IMR-90 (cell line): Measurements from ENCODE around the gene DNAH9. TPM values are rescaled to one million over a fixed set of nuclear protein-coding genes. Genes with fewer than 3 reads are reported as not detected.

Source experiments
- ATAC-seq: fragments of 200-7000 bp; cut with Tn5 transposase; 2 replicates; pipeline ENCODE4 v1.9.1; 2020; ENCODE audit warnings: low read depth, mild to moderate bottlenecking, moderate library complexity
- BruUV-seq: library from RNA; stranded (reverse); fragments of 400-500 nt; replicated peaks from 2 replicates; lab custom pipeline; 2021; lab: Mats Ljungman, UMichigan
- CTCF ChIA-PET: fragments of 300-600 bp; formaldehyde crosslinking; extraction: SDS; loops from one replicate; lab custom pipeline; 2021; ENCODE audit warnings: antibody characterized with exemption; lab: Yijun Ruan, JAX
- POLR2A ChIA-PET: fragments of 300-600 bp; sonication (Branson Sonifier 250); formaldehyde crosslinking; loops from one replicate; lab custom pipeline; 2022; ENCODE audit warnings: antibody characterized with exemption; ENCODE audit not compliant: unreplicated experiment; lab: Charles Lee
- DNase-seq: peaks from one replicate; pipeline ENCODE4 v3.0.0; 2013
- H2AFZ ChIP-seq: replicated peaks from 2 replicates; pipeline ENCODE3; 2013; ENCODE audit warnings: low read length, mild to moderate bottlenecking; ENCODE audit not compliant: poor library complexity
- H2AK5ac ChIP-seq: 2 replicates; pipeline ENCODE4 v1.6.1; 2013; ENCODE audit warnings: low read depth, low read length, inconsistent platforms
- H2AK9ac ChIP-seq: replicated peaks from 2 replicates; pipeline ENCODE3; 2013; ENCODE audit warnings: mild to moderate bottlenecking, low read depth, low read length, moderate library complexity; ENCODE audit not compliant: poor library complexity
- H2BK120ac ChIP-seq: 2 replicates; pipeline ENCODE4 v1.6.1; 2013; ENCODE audit warnings: low read depth, low read length, inconsistent platforms
- H2BK15ac ChIP-seq: 3 replicates; pipeline ENCODE4 v1.6.1; 2013; ENCODE audit warnings: low read depth, low read length, inconsistent platforms
- H2BK20ac ChIP-seq: 2 replicates; pipeline ENCODE4 v1.6.1; 2013; ENCODE audit warnings: low read depth, mild to moderate bottlenecking, inconsistent platforms, low read length, moderate library complexity
- H2BK5ac ChIP-seq: 2 replicates; pipeline ENCODE4 v1.6.1; 2013; ENCODE audit warnings: mild to moderate bottlenecking, low read depth, low read length, inconsistent platforms; ENCODE audit not compliant: poor library complexity, severe bottlenecking
- H3K14ac ChIP-seq: replicated peaks from 2 replicates; pipeline ENCODE4 v1.6.1; 2013; ENCODE audit warnings: low read depth, low read length, inconsistent platforms
- H3K18ac ChIP-seq: 2 replicates; pipeline ENCODE4 v1.6.1; 2013; ENCODE audit warnings: low read depth, low read length, control low read depth
- H3K23ac ChIP-seq: 2 replicates; pipeline ENCODE4 v1.6.1; 2013; ENCODE audit warnings: low read depth, low read length, inconsistent platforms
- H3K27ac ChIP-seq: 2 replicates; pipeline ENCODE4 v1.5.1; 2013; ENCODE audit warnings: mild to moderate bottlenecking, control low read depth, low read length; ENCODE audit not compliant: insufficient read depth
- H3K27me3 ChIP-seq: 2 replicates; pipeline ENCODE4 v1.6.1; 2013; ENCODE audit warnings: low read length; ENCODE audit not compliant: control insufficient read depth, insufficient read depth
- H3K36me3 ChIP-seq: 2 replicates; pipeline ENCODE4 v1.6.1; 2013; ENCODE audit warnings: low read length, mixed read lengths; ENCODE audit not compliant: control insufficient read depth, insufficient read depth
- H3K4ac ChIP-seq: 2 replicates; pipeline ENCODE4 v1.6.1; 2013; ENCODE audit warnings: low read depth, low read length, inconsistent platforms
- H3K4me1 ChIP-seq: 2 replicates; pipeline ENCODE4 v1.6.1; 2013; ENCODE audit warnings: low read length, mixed read lengths; ENCODE audit not compliant: control insufficient read depth, insufficient read depth
- H3K4me2 ChIP-seq: 2 replicates; pipeline ENCODE4 v1.6.1; 2013; ENCODE audit warnings: low read depth, mild to moderate bottlenecking, control low read depth, low read length, moderate library complexity
- H3K4me3 ChIP-seq: 2 replicates; pipeline ENCODE4 v1.5.1; 2013; ENCODE audit warnings: low read depth, mild to moderate bottlenecking, control low read depth, low read length, moderate library complexity; ENCODE audit not compliant: insufficient read depth
- H3K56ac ChIP-seq: 2 replicates; pipeline ENCODE4 v1.6.1; 2013; ENCODE audit warnings: low read length, inconsistent platforms; ENCODE audit not compliant: insufficient read depth; ENCODE audit errors: extremely low read depth
- H3K79me1 ChIP-seq, 2 experiments: 2 replicates each; pipeline ENCODE4 v1.6.1; 2013; ENCODE audit warnings: low read length in 2 of 2, inconsistent platforms in 1 of 2, low read depth in 1 of 2
- H3K9ac ChIP-seq: 2 replicates; pipeline ENCODE4 v1.6.1; 2013; ENCODE audit warnings: low read depth, low read length, control low read depth
- H3K9me1 ChIP-seq: 2 replicates; pipeline ENCODE4 v1.6.1; 2013; ENCODE audit warnings: low read length, inconsistent platforms; ENCODE audit not compliant: insufficient read depth
- H3K9me3 ChIP-seq: 2 replicates; pipeline ENCODE4 v1.6.1; 2013; ENCODE audit warnings: low read length; ENCODE audit not compliant: control insufficient read depth, insufficient read depth
- H4K20me1 ChIP-seq: 2 replicates; pipeline ENCODE4 v1.6.1; 2013; ENCODE audit warnings: low read length, inconsistent platforms; ENCODE audit not compliant: insufficient read depth
- H4K5ac ChIP-seq: 2 replicates; pipeline ENCODE4 v1.6.1; 2013; ENCODE audit warnings: mild to moderate bottlenecking, low read depth, low read length, control low read depth
- H4K8ac ChIP-seq, 2 experiments: 2 replicates each; pipeline ENCODE4 v1.6.1; 2013; ENCODE audit warnings: low read depth in 2 of 2, low read length in 2 of 2, control low read depth in 1 of 2, inconsistent platforms in 1 of 2
- H4K91ac ChIP-seq: 2 replicates; pipeline ENCODE4 v1.6.1; 2013; ENCODE audit warnings: low read depth, low read length, inconsistent platforms; ENCODE audit not compliant: insufficient read depth
- CHD1 ChIP-seq: IDR thresholded peaks from 2 replicates; pipeline ENCODE4 v1.6.1; 2012; ENCODE audit warnings: low read depth, low read length, improper control_type of control experiment
- FOS ChIP-seq: fragments of 150-350 bp; IDR thresholded peaks from 2 replicates; pipeline ENCODE4 v1.6.1; 2016; ENCODE audit warnings: low read depth, low read length
- MAFK ChIP-seq: IDR thresholded peaks from 2 replicates; pipeline ENCODE4 v1.6.1; 2012; ENCODE audit warnings: low read depth, low read length, improper control_type of control experiment
- NFE2L2 ChIP-seq: fragments of 150-350 bp; IDR thresholded peaks from 2 replicates; pipeline ENCODE4 v1.6.1; 2016; ENCODE audit warnings: low read depth, mild to moderate bottlenecking, low read length
- dilution Hi-C: fragments of 300-500 bp; cut with HindIII; formaldehyde crosslinking; loops from one replicate; pipeline ENCODE4 v1.14.3; 2018; ENCODE audit warnings: low sequenced_read_pairs; ENCODE audit not compliant: unreplicated experiment
- in situ Hi-C: fragments of 300-500 bp; cut with MboI; formaldehyde crosslinking; loops from 3 replicates; pipeline ENCODE4 v1.14.3; 2019; ENCODE audit warnings: low sequenced_read_pairs, inconsistent platforms, mixed read lengths
- intact Hi-C: fragments of 100-400 bp; cut with micrococcal nuclease; formaldehyde crosslinking; loops from 2 replicates; pipeline ENCODE4 v1.10.0; 2022
- polyA plus RNA-seq, 3 experiments: library from polyadenylated mRNA; depleted of rRNA; stranded (reverse); fragments of >200 nt; gene quantifications; 2 replicates each; pipeline ENCODE4 v1.2.3, GENCODE V29; 2012; ENCODE audit warnings: low replicate concordance in 1 of 3
- total RNA-seq: library from RNA; depleted of rRNA; stranded (reverse); fragments of >200 nt; gene quantifications from 2 replicates; pipeline ENCODE4 v1.2.3, GENCODE V29; 2012
- TF ChIP-seq, protein P1 (sequence below): conservative IDR thresholded peaks from 2 replicates; pipeline ENCODE4 v1.5.1; 2012; ENCODE audit warnings: mild to moderate bottlenecking, low read depth, low read length, improper control_type of control experiment

DNAH9 gene
- total and polyA plus RNA-seq, 2 of the 4 experiments (the other 2 are of a cell fraction): not detected

DNA sequence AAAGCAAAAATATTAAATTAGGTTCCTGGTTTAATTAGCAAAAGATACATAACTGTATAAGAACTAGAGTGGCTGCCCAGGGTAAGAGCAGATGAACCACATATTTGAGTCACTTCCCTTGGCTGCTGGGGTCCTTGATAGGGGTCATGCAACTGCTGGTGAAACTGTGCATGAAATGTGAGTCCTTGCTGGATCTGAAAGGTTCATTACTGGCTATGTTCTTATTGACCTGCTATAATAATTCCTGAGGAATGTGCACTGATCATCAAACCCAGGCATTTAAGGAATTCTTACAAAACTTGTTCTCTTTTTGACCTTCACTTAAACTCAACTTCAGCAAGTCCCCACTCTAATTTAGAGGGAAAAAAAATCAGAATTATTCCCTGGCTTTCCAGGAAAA lies 215.6 kb downstream of the DNAH9 start:
- dilution Hi-C loops: no loop called here
- no peak overlapping the region for H2BK15ac ChIP-seq

More for the DNA sequence above, 215.6 kb downstream of the DNAH9 start:
- no peak overlapping the region for H3K23ac ChIP-seq
- ChIA-PET POLR2A (no interaction called here), CTCF (no interaction called here)
- in situ Hi-C loops (no loop called here), intact Hi-C loops (no loop called here)
- no peak overlapping the region for H2BK120ac ChIP-seq
- no peak overlapping the region for H2AK9ac ChIP-seq
- no peak overlapping the region for H2BK20ac ChIP-seq
- H2BK5ac ChIP-seq: no peak overlapping the region
- no TSS peak for BruUV-seq
- DNase-seq: no peak
- H4K8ac ChIP-seq: no peak overlapping the region
- no peak for ATAC-seq
- no peaks in the 10 kb centered on the region for H3K9me1 ChIP-seq
- no peak overlapping the region for H3K18ac ChIP-seq
- H2AFZ ChIP-seq: no peak overlapping the region
- H3K4ac ChIP-seq: no peak overlapping the region
- H4K5ac ChIP-seq: no peak overlapping the region
- no peaks in the 10 kb centered on the region for H3K36me3 ChIP-seq
- H3K4me3 ChIP-seq: no peak overlapping the region
- no peaks in the 10 kb centered on the region for H3K27me3 ChIP-seq
- H3K27ac ChIP-seq: no peak overlapping the region
- TF ChIP-seq CHD1: no peak
- TF ChIP-seq FOS: no peak
- TF ChIP-seq, protein P1, sequence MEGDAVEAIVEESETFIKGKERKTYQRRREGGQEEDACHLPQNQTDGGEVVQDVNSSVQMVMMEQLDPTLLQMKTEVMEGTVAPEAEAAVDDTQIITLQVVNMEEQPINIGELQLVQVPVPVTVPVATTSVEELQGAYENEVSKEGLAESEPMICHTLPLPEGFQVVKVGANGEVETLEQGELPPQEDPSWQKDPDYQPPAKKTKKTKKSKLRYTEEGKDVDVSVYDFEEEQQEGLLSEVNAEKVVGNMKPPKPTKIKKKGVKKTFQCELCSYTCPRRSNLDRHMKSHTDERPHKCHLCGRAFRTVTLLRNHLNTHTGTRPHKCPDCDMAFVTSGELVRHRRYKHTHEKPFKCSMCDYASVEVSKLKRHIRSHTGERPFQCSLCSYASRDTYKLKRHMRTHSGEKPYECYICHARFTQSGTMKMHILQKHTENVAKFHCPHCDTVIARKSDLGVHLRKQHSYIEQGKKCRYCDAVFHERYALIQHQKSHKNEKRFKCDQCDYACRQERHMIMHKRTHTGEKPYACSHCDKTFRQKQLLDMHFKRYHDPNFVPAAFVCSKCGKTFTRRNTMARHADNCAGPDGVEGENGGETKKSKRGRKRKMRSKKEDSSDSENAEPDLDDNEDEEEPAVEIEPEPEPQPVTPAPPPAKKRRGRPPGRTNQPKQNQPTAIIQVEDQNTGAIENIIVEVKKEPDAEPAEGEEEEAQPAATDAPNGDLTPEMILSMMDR: no peak
- TF ChIP-seq NFE2L2: no peak
- no peak for TF ChIP-seq MAFK
- no peak overlapping the region for H3K56ac ChIP-seq
- no peaks in the 10 kb centered on the region for H3K4me1 ChIP-seq
- no peak overlapping the region for H3K9ac ChIP-seq
- no peaks in the 10 kb centered on the region for H3K79me1 ChIP-seq
- no peak overlapping the region for H3K14ac ChIP-seq
- peaks cover 6% of the 10 kb centered on the region for H3K9me3 ChIP-seq
- H3K4me2 ChIP-seq: no peak overlapping the region
- H4K20me1 ChIP-seq: no peaks in the 10 kb centered on the region
- H2AK5ac ChIP-seq: no peak overlapping the region
- H4K91ac ChIP-seq: no peak overlapping the region
